NCI-H345 treated with DMSO at 0.1 percent for 48 hours (cell line): ENCODE data around the gene ADCY2.

Source experiments
- DNase-seq: peaks from one replicate; lab custom pipeline; 2025; ENCODE audit not compliant: unreplicated experiment; lab: John Stamatoyannopoulos, UW

Gene ADCY2

GRCh38 chr5:7857926-7858632, 462.1 kb downstream of the ADCY2 start:
- DNase-seq = no peak

- DNase-seq = no peak
These were observed 470.3 kb downstream of the ADCY2 start for GRCh38 chr5:7866196-7866595.

GRCh38 chr5:7867260-7867659, 471.3 kb downstream of the ADCY2 start:
- DNase-seq = no peak

- DNase-seq = no peak
These were observed 472.5 kb downstream of the ADCY2 start for GRCh38 chr5:7868427-7868772.

- DNase-seq = peak; percentile 87
These were observed 473.0 kb downstream of the ADCY2 start, which contains the start of the genes FASTKD3 and MTRR for GRCh38 chr5:7868773-7869473. FASTKD3 (minus strand) TSS chr5:7869031; CDS start chr5:7868083, 948 bp downstream. MTRR (plus strand) TSS chr5:7869148; CDS start chr5:7870795, 1,647 bp downstream.

GRCh38 chr5:7869474-7870136, 473.7 kb downstream of the ADCY2 start:
- DNase-seq = peak; percentile 6

- no peak for DNase-seq
These were observed 475.7 kb downstream of the ADCY2 start for GRCh38 chr5:7871653-7872052.

- DNase-seq = no peak
These were observed 476.7 kb downstream of the ADCY2 start for GRCh38 chr5:7872517-7873130.

GRCh38 chr5:7873216-7873615, 477.3 kb downstream of the ADCY2 start:
- no peak for DNase-seq

GRCh38 chr5:7874639-7875038, 478.7 kb downstream of the ADCY2 start:
- no peak for DNase-seq

- DNase-seq = no peak
These were observed 479.2 kb downstream of the ADCY2 start for GRCh38 chr5:7875151-7875550.

- DNase-seq = no peak
These were observed 480.9 kb downstream of the ADCY2 start for GRCh38 chr5:7876867-7877266.

GRCh38 chr5:7877851-7878250, 481.9 kb downstream of the ADCY2 start:
- no peak for DNase-seq

GRCh38 chr5:7878381-7878873, 482.5 kb downstream of the ADCY2 start:
- no peak for DNase-seq
